ENCODE data around the gene ELMO2. TPM values are rescaled to one million over a fixed set of nuclear protein-coding genes. Genes with fewer than 3 reads are reported as not detected.

Gene ELMO2
- total and polyA plus RNA-seq, 9 of the 15 experiments (the other 6 are each of a cell fraction or from before 2014, with no cell fraction given) = 7.5 to 21.5 (median 15.9) TPM

DNA sequence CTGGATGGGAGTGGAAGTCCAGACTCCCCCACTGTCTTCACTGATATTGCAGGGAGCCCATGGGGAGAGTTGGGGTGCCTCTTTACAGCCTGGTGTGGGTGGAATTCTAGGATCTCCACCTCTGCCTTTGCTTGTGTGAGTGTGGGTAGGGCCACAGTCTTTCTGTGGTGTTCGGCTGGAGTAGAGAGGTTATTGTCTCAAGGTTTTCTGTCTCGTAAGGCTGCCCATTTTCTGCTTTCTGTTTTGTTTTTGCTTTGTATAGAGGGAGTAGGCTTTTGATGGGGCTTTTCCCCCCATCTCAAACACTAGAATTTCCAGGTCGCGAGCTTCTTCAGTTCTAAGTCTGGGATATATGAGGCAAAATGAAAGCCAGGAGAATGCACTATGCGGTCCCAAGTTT is 40.4 kb upstream of the ELMO2 start (continued):
- TF ChIP-seq, protein P1, sequence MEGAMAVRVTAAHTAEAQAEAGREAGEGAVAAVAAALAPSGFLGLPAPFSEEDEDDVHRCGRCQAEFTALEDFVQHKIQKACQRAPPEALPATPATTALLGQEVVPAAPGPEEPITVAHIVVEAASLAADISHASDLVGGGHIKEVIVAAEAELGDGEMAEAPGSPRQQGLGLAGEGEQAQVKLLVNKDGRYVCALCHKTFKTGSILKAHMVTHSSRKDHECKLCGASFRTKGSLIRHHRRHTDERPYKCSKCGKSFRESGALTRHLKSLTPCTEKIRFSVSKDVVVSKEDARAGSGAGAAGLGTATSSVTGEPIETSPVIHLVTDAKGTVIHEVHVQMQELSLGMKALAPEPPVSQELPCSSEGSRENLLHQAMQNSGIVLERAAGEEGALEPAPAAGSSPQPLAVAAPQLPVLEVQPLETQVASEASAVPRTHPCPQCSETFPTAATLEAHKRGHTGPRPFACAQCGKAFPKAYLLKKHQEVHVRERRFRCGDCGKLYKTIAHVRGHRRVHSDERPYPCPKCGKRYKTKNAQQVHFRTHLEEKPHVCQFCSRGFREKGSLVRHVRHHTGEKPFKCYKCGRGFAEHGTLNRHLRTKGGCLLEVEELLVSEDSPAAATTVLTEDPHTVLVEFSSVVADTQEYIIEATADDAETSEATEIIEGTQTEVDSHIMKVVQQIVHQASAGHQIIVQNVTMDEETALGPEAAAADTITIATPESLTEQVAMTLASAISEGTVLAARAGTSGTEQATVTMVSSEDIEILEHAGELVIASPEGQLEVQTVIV (CRISPR knock-in tag; IDR thresholded peaks at IDR 0.05; ENCODE audit: borderline replicate concordance) = no peak
- TF ChIP-seq ASH1L (IDR thresholded peaks at IDR 0.05; ENCODE audit: borderline replicate concordance, low read depth, partially characterized antibody) = no peak
- no peak for TF ChIP-seq NCOA4 (IDR thresholded peaks at IDR 0.05; ENCODE audit: partially characterized antibody)
- TF ChIP-seq, protein P2, sequence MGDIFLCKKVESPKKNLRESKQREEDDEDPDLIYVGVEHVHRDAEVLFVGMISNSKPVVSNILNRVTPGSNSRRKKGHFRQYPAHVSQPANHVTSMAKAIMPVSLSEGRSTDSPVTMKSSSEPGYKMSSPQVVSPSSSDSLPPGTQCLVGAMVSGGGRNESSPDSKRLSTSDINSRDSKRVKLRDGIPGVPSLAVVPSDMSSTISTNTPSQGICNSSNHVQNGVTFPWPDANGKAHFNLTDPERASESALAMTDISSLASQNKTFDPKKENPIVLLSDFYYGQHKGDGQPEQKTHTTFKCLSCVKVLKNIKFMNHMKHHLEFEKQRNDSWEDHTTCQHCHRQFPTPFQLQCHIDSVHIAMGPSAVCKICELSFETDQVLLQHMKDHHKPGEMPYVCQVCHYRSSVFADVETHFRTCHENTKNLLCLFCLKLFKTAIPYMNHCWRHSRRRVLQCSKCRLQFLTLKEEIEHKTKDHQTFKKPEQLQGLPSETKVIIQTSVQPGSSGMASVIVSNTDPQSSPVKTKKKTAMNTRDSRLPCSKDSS (IDR thresholded peaks at IDR 0.05; ENCODE audit: low read depth, partially characterized antibody) = no peak

DNA sequence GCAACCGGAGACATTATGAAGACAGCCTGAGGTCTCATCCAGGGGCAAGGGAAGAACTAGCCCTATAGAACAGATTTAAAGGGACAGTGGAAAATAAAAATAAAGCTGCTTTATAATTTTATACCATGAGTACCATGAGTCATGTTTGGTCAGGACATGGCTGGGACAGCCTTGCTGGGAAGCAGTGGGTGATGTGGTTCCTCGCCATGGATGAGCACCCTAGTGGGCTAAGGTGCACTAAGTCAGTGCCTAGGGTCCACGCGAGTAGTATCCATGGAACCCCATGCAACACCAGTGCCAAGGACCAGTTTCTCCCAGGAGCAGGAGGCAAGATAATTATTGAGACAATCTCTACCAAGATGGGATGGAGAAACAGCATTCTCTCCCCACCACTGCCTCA is 33.4 kb upstream of the ELMO2 start:
- ChIA-PET POLR2A (no interaction called here), CTCF (ENCODE audit: low intra/inter-chr PET ratio) (no interaction called here)
- 0% methylated on average over 4 of the region's 4 CpGs for WGBS (ENCODE audit: insufficient coverage, low coverage, missing lambda C conversion rate)
- no peak overlapping the region for H3K9ac ChIP-seq (ENCODE audit: insufficient read depth in 1 of 2, low read depth in 2 of 2, low read length in 2 of 2)
- no peak overlapping the region for H3K27ac ChIP-seq (ENCODE audit: extremely low read depth, low read depth, low read length)
- intact Hi-C loops (cut with micrococcal nuclease) (no loop called here), in situ Hi-C loops (cut with MboI) (no loop called here)
- 0 out of 5 replicates have a peak, but pooled peaks cover 0 to under 1% of the 10 kb centered on the region in 2 experiments for H3K27me3 ChIP-seq (ENCODE audit: control insufficient read depth in 2 of 2, insufficient read depth in 2 of 2, low read length in 2 of 2)
- H3K4me1 ChIP-seq (replicated peaks in 1 of 2; ENCODE audit: control insufficient read depth in 2 of 2, insufficient read depth in 2 of 2, low read length in 2 of 2) = no peaks in the 10 kb centered on the region
- no peaks in the 10 kb centered on the region for H3K9me3 ChIP-seq (replicated peaks; ENCODE audit: control insufficient read depth, insufficient read depth, low read depth, low read length)
- H3K79me2 ChIP-seq (ENCODE audit: control insufficient read depth, insufficient read depth, low read length) = no peaks in the 10 kb centered on the region
- TF ChIP-seq POLR3G (IDR thresholded peaks at IDR 0.05; ENCODE audit: extremely low read depth, insufficient read length, insufficient replicate concordance) = no peak
- TF ChIP-seq XRCC3 (IDR thresholded peaks at IDR 0.05) = no peak
- TF ChIP-seq MEF2A (IDR thresholded peaks at IDR 0.05; ENCODE audit: control insufficient read depth, low read depth, low read length) = no peak
- TF ChIP-seq ZNF239 (CRISPR knock-in tag; IDR thresholded peaks at IDR 0.05) = no peak
- TF ChIP-seq, protein P3, sequence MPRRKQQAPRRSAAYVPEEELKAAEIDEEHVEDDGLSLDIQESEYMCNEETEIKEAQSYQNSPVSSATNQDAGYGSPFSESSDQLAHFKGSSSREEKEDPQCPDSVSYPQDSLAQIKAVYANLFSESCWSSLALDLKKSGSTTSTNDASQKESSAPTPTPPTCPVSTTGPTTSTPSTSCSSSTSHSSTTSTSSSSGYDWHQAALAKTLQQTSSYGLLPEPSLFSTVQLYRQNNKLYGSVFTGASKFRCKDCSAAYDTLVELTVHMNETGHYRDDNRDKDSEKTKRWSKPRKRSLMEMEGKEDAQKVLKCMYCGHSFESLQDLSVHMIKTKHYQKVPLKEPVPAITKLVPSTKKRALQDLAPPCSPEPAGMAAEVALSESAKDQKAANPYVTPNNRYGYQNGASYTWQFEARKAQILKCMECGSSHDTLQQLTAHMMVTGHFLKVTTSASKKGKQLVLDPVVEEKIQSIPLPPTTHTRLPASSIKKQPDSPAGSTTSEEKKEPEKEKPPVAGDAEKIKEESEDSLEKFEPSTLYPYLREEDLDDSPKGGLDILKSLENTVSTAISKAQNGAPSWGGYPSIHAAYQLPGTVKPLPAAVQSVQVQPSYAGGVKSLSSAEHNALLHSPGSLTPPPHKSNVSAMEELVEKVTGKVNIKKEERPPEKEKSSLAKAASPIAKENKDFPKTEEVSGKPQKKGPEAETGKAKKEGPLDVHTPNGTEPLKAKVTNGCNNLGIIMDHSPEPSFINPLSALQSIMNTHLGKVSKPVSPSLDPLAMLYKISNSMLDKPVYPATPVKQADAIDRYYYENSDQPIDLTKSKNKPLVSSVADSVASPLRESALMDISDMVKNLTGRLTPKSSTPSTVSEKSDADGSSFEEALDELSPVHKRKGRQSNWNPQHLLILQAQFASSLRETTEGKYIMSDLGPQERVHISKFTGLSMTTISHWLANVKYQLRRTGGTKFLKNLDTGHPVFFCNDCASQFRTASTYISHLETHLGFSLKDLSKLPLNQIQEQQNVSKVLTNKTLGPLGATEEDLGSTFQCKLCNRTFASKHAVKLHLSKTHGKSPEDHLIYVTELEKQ (CRISPR knock-in tag; IDR thresholded peaks at IDR 0.05) = no peak
- no peak for TF ChIP-seq CREB1 (IDR thresholded peaks at IDR 0.05)
- TF ChIP-seq CREB1 (CRISPR knock-in tag; IDR thresholded peaks at IDR 0.05) = no peak
- no peak for TF ChIP-seq BMI1 (IDR thresholded peaks at IDR 0.05; ENCODE audit: low read length)
- no peak for TF ChIP-seq HDAC3 (IDR thresholded peaks at IDR 0.05; ENCODE audit: borderline replicate concordance, partially characterized antibody)
- no peaks in the 10 kb centered on the region for H4K20me1 ChIP-seq (replicated peaks; ENCODE audit: control insufficient read depth, insufficient read depth, low read length)
- no peak overlapping the region for H2AFZ ChIP-seq (ENCODE audit: low read depth, low read length)
- no peak overlapping the region for H3K4me2 ChIP-seq (ENCODE audit: insufficient read depth, low read length)
- H3K9me1 ChIP-seq (ENCODE audit: control insufficient read depth, insufficient read depth, low read length) = no peaks in the 10 kb centered on the region
- DNase-seq (ENCODE audit: extremely low read depth in 1 of 4, low spot score in 3 of 4) (no peak), ATAC-seq (no peak), FAIRE-seq (no peak)
- no TSS peak for BruUV-seq (replicated peaks)
- no peak overlapping the region for H3K4me3 ChIP-seq
- no peaks in the 10 kb centered on the region for H3K36me3 ChIP-seq (ENCODE audit: control insufficient read depth, insufficient read depth, low read length)
